ENCODE data around the gene SCARF2. TPM values are rescaled to one million over a fixed set of nuclear protein-coding genes. Genes with fewer than 3 reads are reported as not detected.

SCARF2 gene
- total and polyA plus RNA-seq, 7 experiments from 2014 or later: 0.21 to 2.6 (median 2.0) TPM

- ATAC-seq: no peak
- peak overlapping the region in 9 of 10 donors; percentile 4 to 66 (median 42) for H3K4me3 Mint-ChIP-seq
- Histone ChIP-seq H3K27ac (ENCODE audit: low read depth, low read length) (no peak overlapping the region), H3K4me3 (ENCODE audit: low read length) (no peak overlapping the region), H3K4me1 (ENCODE audit: control insufficient read depth in 2 of 2, insufficient read depth in 2 of 2, low read length in 2 of 2) (peaks cover 8 to 11% of the 10 kb centered on the region in 2 donors), H3K36me3 (ENCODE audit: control insufficient read depth in 2 of 3, insufficient read depth in 3 of 3, low read length in 3 of 3) (peaks cover 0 to 24% (median 0%) of the 10 kb centered on the region in 3 experiments), H3K9me3 (ENCODE audit: control insufficient read depth in 2 of 3, low read length in 3 of 3) (no peaks in the 10 kb centered on the region), H3K27me3 (ENCODE audit: control insufficient read depth in 2 of 2, insufficient read depth in 2 of 2, low read length in 2 of 2) (peaks cover 3 to 23% of the 10 kb centered on the region in 2 donors)
- POLR2A ChIA-PET: interaction anchor here (1.4 kb wide), 1 partner anchor 15 kb away, joined by 5 read pairs; no protein-coding TSS in a partner anchor
- no peak for DNase-seq
- intact Hi-C loops (cut with micrococcal nuclease): no loop called here
- H3K9me3 Mint-ChIP-seq: peaks cover 0 to 2% (median 0%) of the 10 kb centered on the region in 11 donors
- H3K27ac Mint-ChIP-seq: no peak overlapping the region
- H3K27me3 Mint-ChIP-seq: peaks cover 25 to 48% (median 31%) of the 10 kb centered on the region in 5 donors
- CTCF ChIA-PET: no interaction called here
- peaks cover 0 to 24% (median 8%) of the 10 kb centered on the region in 5 donors for H3K36me3 Mint-ChIP-seq
- peaks cover 6 to 17% (median 12%) of the 10 kb centered on the region in 7 donors for H3K4me1 Mint-ChIP-seq
Observed at GRCh38 chr22:20438678-20439492, 1.3 kb upstream of the SCARF2 start.

- ATAC-seq: no peak
- ChIA-PET POLR2A (interaction anchor here (1.4 kb wide), 1 partner anchor 16 kb away, joined by 5 read pairs; no protein-coding TSS in a partner anchor), CTCF (no interaction called here)
- Histone ChIP-seq H3K27ac (ENCODE audit: low read depth, low read length) (no peak overlapping the region), H3K4me1 (ENCODE audit: control insufficient read depth in 2 of 2, insufficient read depth in 2 of 2, low read length in 2 of 2) (peaks cover 8 to 11% of the 10 kb centered on the region in 2 donors), H3K27me3 (ENCODE audit: control insufficient read depth in 2 of 2, insufficient read depth in 2 of 2, low read length in 2 of 2) (peaks cover 3 to 23% of the 10 kb centered on the region in 2 donors), H3K4me3 (ENCODE audit: low read length) (no peak overlapping the region), H3K36me3 (ENCODE audit: control insufficient read depth in 2 of 3, insufficient read depth in 3 of 3, low read length in 3 of 3) (peaks cover 0 to 23% (median 0%) of the 10 kb centered on the region in 3 experiments), H3K9me3 (ENCODE audit: control insufficient read depth in 2 of 3, low read length in 3 of 3) (no peaks in the 10 kb centered on the region)
- Mint-ChIP-seq H3K9me3 (peaks cover 0 to 2% (median 0%) of the 10 kb centered on the region in 11 donors), H3K27me3 (peaks cover 26 to 51% (median 32%) of the 10 kb centered on the region in 5 donors), H3K36me3 (peaks cover 0 to 24% (median 8%) of the 10 kb centered on the region in 5 donors), H3K4me1 (peaks cover 6 to 17% (median 12%) of the 10 kb centered on the region in 7 donors), H3K27ac (no peak overlapping the region), H3K4me3 (peak overlapping the region in 8 of 10 donors; percentile 14 to 66 (median 37))
- intact Hi-C loops (cut with micrococcal nuclease): no loop called here
- no peak for DNase-seq
Observed at GRCh38 chr22:20438427-20438677, 727 bp upstream of the SCARF2 start.

GRCh38 chr22:20436768-20437612, 635 bp downstream of the SCARF2 start:
- H3K4me3 ChIP-seq (ENCODE audit: low read length): peak overlapping the region; percentile 48
- H3K4me1 ChIP-seq (ENCODE audit: control insufficient read depth in 2 of 2, insufficient read depth in 2 of 2, low read length in 2 of 2): peaks cover 8 to 11% of the 10 kb centered on the region in 2 donors
- peaks cover 6 to 17% (median 12%) of the 10 kb centered on the region in 7 donors for H3K4me1 Mint-ChIP-seq
- H3K27ac ChIP-seq (ENCODE audit: low read depth, low read length): no peak overlapping the region
- peak in 2 of 9 donors; percentile 17 to 40 for DNase-seq
- H3K9me3 ChIP-seq (ENCODE audit: control insufficient read depth in 2 of 3, low read length in 3 of 3): no peaks in the 10 kb centered on the region
- H3K9me3 Mint-ChIP-seq: peaks cover 0 to 2% (median 0%) of the 10 kb centered on the region in 11 donors
- peak overlapping the region; percentile 76 to 93 (median 84) for H3K4me3 Mint-ChIP-seq
- peaks cover 0 to 10% (median 0%) of the 10 kb centered on the region in 3 experiments for H3K36me3 ChIP-seq (ENCODE audit: control insufficient read depth in 2 of 3, insufficient read depth in 3 of 3, low read length in 3 of 3)
- CTCF ChIA-PET: interaction anchor here (0.6 kb wide), 1 partner anchor 49 kb away, joined by 3 read pairs; no protein-coding TSS in a partner anchor
- H3K27me3 ChIP-seq (ENCODE audit: control insufficient read depth in 2 of 2, insufficient read depth in 2 of 2, low read length in 2 of 2): peaks cover 3 to 23% of the 10 kb centered on the region in 2 donors
- H3K27ac Mint-ChIP-seq: peak overlapping the region in 1 of 9 donors; percentile 66
- peaks cover 0 to 11% (median 3%) of the 10 kb centered on the region in 5 donors for H3K36me3 Mint-ChIP-seq
- intact Hi-C loops (cut with micrococcal nuclease): loop anchor here in 1 of 2 donors (1.0 kb wide), 1 partner anchor 8 kb away; no protein-coding TSS in a partner anchor
- POLR2A ChIA-PET: interaction anchor here (0.6 kb wide), 1 partner anchor 38 kb away, joined by 5 read pairs; no protein-coding TSS in a partner anchor
- H3K27me3 Mint-ChIP-seq: peaks cover 31 to 64% (median 38%) of the 10 kb centered on the region in 5 donors
- ATAC-seq: peak; percentile 21

GRCh38 chr22:20436307-20436767, 1.3 kb downstream of the SCARF2 start:
- intact Hi-C loops (cut with micrococcal nuclease): no loop called here
- H3K27me3 Mint-ChIP-seq: peaks cover 31 to 69% (median 40%) of the 10 kb centered on the region in 5 donors
- peaks cover 0 to 8% (median 0%) of the 10 kb centered on the region in 3 experiments for H3K36me3 ChIP-seq (ENCODE audit: control insufficient read depth in 2 of 3, insufficient read depth in 3 of 3, low read length in 3 of 3)
- peaks cover 6 to 17% (median 12%) of the 10 kb centered on the region in 7 donors for H3K4me1 Mint-ChIP-seq
- H3K4me3 ChIP-seq (ENCODE audit: low read length): peak overlapping the region; percentile 48
- no peak overlapping the region for H3K27ac Mint-ChIP-seq
- peak; percentile 29 for ATAC-seq
- peak overlapping the region in 9 of 10 donors; percentile 76 to 93 (median 84) for H3K4me3 Mint-ChIP-seq
- peaks cover 0 to 2% (median 0%) of the 10 kb centered on the region in 11 donors for H3K9me3 Mint-ChIP-seq
- peaks cover 8 to 15% of the 10 kb centered on the region in 2 donors for H3K4me1 ChIP-seq (ENCODE audit: control insufficient read depth in 2 of 2, insufficient read depth in 2 of 2, low read length in 2 of 2)
- peaks cover 0 to 11% (median 3%) of the 10 kb centered on the region in 5 donors for H3K36me3 Mint-ChIP-seq
- H3K27ac ChIP-seq (ENCODE audit: low read depth, low read length): no peak overlapping the region
- CTCF ChIA-PET: interaction anchor here (0.6 kb wide), 1 partner anchor 50 kb away, joined by 3 read pairs; no protein-coding TSS in a partner anchor
- DNase-seq: no peak
- H3K9me3 ChIP-seq (ENCODE audit: control insufficient read depth in 2 of 3, low read length in 3 of 3): no peaks in the 10 kb centered on the region
- peaks cover 3 to 23% of the 10 kb centered on the region in 2 donors for H3K27me3 ChIP-seq (ENCODE audit: control insufficient read depth in 2 of 2, insufficient read depth in 2 of 2, low read length in 2 of 2)
- POLR2A ChIA-PET: no interaction called here

- ATAC-seq (no peak), DNase-seq (no peak)
- CTCF ChIA-PET: interaction anchor here (0.6 to 1.0 kb wide), 2 partner anchors 17 to 50 kb away, joined by 3 to 4 read pairs; no protein-coding TSS in a partner anchor
- Mint-ChIP-seq H3K36me3 (peaks cover 0 to 10% (median 2%) of the 10 kb centered on the region in 5 donors), H3K27ac (no peak overlapping the region), H3K4me1 (peaks cover 6 to 20% (median 12%) of the 10 kb centered on the region in 7 donors), H3K4me3 (peak overlapping the region in 9 of 10 donors; percentile 23 to 69 (median 44)), H3K27me3 (peaks cover 31 to 72% (median 40%) of the 10 kb centered on the region in 5 donors), H3K9me3 (peaks cover 0 to 2% (median 0%) of the 10 kb centered on the region in 11 donors)
- Histone ChIP-seq H3K36me3 (ENCODE audit: control insufficient read depth in 2 of 3, insufficient read depth in 3 of 3, low read length in 3 of 3) (peaks cover 0 to 3% (median 0%) of the 10 kb centered on the region in 3 experiments), H3K4me1 (ENCODE audit: control insufficient read depth in 2 of 2, insufficient read depth in 2 of 2, low read length in 2 of 2) (peaks cover 11 to 22% of the 10 kb centered on the region in 2 donors), H3K27ac (ENCODE audit: low read depth, low read length) (no peak overlapping the region), H3K27me3 (ENCODE audit: control insufficient read depth in 2 of 2, insufficient read depth in 2 of 2, low read length in 2 of 2) (peaks cover 3 to 23% of the 10 kb centered on the region in 2 donors), H3K9me3 (ENCODE audit: control insufficient read depth in 2 of 3, low read length in 3 of 3) (no peaks in the 10 kb centered on the region), H3K4me3 (ENCODE audit: low read length) (no peak overlapping the region)
- POLR2A ChIA-PET: interaction anchor here (0.6 to 2.1 kb wide), 2 partner anchors 27 to 289 kb away, joined by 3 to 10 read pairs; no protein-coding TSS in a partner anchor
- intact Hi-C loops (cut with micrococcal nuclease): no loop called here
Observed at GRCh38 chr22:20435436-20436306, 2.0 kb downstream of the SCARF2 start.
